HG03457 (cell line): ENCODE measurements around the gene PTPN11.
"Not testable (repeated sequence)": the region's sequence is repeated elsewhere in the genome, so short reads cannot be mapped to it uniquely, and the experiment has no call there.

Experiments used
- ATAC-seq: cut with Tn5 transposase; IDR thresholded peaks from one replicate; pipeline ENCODE4 v1.9.1; 2021; ENCODE audit warnings: moderate number of reproducible peaks; ENCODE audit not compliant: unreplicated experiment

The PTPN11 gene

DNA sequence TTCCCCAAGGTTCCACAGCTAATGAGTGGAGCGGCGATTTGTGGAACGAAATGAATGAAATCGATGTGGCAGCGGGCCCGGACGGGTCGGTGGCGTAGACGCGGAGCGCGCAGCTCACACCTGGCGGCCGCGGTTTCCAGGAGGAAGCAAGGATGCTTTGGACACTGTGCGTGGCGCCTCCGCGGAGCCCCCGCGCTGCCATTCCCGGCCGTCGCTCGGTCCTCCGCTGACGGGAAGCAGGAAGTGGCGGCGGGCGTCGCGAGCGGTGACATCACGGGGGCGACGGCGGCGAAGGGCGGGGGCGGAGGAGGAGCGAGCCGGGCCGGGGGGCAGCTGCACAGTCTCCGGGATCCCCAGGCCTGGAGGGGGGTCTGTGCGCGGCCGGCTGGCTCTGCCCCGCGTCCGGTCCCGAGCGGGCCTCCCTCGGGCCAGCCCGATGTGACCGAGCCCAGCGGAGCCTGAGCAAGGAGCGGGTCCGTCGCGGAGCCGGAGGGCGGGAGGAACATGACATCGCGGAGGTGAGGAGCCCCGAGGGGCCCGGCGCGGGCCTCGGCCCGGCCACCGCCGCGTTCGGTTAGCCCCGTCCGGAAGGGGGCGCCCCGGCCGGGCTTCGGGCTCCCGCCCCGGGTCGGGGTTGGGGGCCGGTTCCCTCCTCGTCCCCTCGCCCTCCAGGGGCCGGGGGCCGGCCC lies at the start of gene PTPN11:
Gene PTPN11, plus strand, starts transcription at position 340 of the 689 bp plus-strand sequence. Its CDS starts 165 bp downstream, at position 505.
- ATAC-seq: peak; percentile 53

DNA sequence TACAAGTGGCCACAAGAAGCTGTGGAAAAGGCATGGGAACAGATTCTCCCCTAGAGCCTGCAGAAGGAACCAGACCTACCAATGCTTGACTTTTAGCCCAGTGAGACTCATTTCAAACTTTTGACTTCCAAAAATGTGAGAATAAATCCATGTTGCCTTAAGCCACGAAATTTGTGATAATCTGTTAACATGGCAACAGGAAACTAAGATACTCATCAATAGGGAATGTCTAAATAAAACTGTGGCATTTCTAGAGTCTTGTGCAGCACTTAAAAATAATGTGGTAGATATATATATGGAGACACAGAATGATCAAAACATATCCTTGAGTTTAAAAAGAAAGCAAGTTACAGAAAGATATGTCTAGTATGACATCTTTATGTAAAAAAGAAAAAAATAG lies 48.5 kb upstream of the PTPN11 start:
- no peak for ATAC-seq

DNA sequence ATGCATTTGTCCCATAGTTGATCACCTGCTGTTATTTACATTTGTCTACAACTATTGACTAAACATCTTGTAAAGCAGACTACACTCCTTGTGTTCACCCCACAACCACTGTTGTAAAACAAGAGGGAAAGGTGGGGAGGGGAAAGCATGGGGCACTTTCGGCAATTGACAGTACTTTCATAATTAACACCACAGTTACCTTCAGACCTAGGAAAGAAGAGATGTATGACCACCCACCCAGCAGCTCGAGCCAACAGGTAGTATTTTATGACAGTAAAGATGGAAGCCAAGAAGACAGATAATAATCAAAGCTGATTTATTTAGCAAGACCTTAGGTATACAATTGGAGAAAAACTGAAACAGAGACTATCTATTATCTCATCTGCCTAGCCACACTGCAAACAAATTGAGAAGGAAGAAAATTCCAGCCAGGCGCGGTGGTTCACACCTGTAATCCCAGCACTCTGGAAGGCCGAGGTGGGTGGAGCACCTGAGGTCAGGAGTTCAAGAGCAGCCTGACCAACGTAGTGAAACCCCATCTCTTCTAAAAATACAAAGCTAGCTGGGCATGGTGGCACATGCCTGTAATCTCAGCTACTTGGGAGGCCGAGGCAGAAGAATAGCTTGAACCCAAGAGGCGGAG lies 47.8 kb upstream of the PTPN11 start:
- ATAC-seq: no peak

DNA sequence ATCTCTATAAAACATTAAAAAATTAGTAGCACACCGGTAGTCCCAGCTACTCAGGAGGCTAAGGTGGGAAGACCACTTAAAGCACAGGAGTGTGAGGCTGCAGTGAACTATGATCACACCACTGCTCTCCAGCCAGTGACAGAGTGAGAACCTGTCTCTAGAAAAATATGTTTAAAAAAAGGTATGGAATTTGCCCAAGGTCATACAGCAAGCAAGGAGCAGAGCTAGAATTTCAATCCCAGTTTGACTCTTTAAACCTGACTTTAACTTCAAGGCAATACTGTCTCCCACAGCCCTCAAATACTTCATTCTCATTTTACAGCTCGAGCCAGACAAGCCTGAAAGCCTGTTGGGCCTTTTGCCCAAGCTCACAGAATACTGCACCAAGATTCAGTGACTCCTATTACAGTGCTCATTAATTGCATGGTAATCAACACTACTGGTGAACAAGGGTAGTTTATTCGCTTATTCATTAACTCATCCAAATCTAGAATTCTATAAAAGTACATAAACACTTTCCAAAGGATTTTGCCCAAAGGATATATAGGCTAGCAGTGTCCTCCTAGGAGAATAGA lies 44.5 kb upstream of the PTPN11 start:
- ATAC-seq: no peak

DNA sequence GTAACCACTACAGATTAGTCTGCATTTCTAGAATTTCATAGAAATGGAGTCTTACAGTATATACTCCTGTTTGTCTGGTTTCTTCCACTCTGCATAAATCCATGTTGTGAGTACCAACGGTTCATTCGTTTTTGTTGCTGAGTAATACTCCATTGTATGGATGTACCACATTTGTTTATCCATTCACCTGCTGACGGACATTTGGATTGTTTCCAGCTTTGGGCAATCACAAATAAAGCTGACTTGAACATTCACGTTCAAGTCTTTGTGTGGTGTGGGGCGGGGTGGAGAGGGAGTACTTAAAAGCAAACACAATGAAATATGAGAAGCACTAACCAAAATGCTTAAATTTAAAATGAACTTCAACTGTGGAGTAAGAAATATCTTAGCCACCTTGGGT lies 43.6 kb upstream of the PTPN11 start:
- no peak for ATAC-seq

DNA sequence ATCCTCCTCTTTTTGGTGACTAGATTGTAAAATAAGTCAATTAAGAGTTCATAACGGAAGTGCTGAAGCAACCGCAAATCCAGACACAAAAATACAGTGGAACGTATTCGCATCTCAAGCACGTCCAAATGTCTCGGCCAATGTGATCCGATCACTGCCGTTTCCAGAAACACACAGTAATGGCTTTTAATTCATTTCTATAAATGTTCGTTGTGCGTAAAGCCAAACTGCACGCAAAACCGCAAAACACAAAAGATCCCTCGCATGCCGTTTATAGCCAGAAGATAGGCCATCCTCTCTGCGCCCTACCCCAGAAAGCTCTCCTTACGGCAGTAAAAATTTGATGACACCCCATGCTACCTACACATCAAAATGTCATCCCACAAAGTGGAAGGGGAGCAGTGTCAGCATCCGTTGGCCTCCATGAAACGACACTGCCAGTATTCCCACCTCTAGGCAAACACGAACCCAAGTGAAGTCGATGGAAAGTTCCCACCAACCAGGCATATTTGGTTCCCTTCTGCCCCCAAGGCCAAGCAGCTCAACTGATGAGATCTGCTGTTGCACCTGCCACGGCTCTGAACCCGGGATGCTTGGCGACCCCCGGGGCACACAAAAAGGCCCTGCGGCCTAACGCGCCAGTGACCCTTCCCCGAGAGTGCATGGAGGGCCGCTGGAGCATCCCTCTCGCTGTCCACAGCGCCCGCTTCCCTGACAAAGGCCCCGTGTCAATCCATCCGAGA lies 37.9 kb upstream of the PTPN11 start:
- ATAC-seq: no peak

DNA sequence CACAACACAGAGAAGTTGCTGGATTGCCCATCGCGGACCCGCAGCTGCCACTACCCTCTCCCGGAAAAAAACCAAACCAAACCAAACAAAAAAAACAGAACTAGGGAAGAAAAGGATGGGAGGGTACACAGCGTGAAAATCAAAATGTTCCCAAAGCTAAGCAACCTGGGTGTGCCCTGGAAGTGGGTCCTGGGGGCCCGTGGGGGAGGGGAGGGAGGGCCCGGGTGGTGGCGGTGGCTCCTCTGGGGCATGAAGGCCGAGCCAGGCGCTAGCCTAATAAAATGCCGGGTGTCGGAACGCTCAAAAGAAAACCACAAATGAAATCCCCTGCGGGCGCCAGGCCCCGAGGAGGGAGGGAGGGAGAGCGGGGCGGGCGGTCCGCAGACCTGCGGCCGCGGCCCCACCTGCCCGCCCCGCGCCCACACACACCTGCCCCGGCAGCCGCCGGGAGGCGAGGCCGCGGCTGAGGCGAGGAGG lies 37.3 kb upstream of the PTPN11 start:
- ATAC-seq: peak; percentile 33

DNA sequence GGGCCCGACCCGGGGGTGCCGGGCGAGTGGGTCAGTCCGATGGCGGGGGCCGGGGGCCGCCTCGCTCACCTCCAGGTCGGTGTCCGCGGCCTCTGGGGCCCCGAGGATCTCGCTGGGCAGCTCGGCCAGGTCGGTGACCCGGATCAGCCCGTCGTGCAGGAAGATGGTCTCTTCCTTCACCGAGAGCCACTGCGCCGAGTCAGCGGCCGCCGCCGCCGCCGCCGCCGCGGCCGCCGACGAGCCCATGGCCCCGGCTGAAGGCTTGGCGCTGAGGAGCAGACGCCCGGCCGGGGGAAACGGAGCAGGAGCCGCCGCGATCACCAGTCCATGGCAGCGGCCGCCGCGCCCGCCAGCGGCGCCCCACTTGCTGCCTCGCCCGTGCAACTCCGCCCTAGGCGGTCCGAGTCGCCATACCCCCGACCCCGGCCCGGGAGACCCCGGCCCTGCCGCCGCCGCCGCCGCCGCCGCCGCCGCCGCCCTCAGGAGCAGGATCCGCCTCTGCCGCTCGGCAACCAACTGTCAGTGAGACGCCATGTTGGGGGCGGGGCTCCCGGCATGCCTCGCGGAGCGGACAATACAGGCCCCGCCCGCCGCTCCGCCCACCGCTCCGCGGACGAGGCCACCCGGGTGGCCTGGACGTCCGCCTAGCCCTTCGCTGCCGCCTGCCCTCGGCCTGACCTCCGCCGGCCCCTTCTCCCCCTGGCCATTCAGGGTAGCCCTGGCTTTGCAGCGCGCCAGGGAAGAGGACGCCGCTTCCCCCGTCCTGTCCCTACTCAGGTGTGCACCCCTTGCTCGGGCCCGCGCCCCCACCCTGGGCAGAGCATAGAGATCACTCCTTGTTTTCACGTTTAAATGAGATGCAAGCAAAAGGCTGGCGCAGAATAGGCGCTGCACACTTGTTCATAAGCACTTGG lies 36.6 kb upstream of the PTPN11 start, which contains the start of gene HECTD4:
Gene HECTD4, minus strand, starts transcription at position 549 of the 914 bp plus-strand sequence. Its CDS starts 303 bp downstream, at position 246.
- peak; percentile 76 for ATAC-seq

DNA sequence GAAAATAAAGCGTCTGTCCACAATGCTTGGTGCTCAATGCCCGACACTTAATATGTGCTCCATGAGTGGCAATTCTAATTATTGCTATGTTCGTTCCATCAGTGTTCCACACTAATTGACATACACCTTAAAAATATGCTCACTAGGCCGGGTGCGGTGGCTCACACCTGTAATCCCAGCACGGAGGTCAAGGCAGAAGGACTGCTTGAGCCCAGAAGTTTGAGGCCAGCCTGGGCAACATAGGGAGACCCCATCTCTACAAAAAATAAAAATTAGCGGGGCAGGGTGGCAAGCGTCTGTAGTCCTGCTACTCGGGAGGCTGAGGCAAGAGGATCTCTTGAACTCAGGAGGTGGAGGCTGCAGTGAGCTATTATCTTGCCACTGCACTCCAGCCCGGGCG lies 35.9 kb upstream of the PTPN11 start:
- no peak for ATAC-seq

DNA sequence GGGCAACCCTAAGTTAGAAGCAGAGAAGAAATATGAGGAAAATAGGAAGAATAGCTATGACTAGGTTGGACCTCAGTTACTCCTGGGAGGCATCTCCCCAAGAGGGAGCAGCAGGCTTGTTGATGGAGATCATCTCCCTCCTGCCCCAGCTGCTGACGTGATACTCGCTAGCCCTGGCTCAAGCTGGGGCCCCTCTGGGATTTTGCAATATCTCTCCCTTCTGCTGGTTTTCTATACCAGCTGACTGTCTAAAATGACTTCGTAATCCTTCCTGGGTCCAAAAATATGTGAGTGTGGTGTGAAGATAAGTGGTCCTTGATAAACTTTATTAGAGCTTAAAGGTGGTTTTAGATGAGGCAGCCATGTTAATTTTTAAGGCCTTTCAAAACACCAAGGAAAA lies 32.0 kb upstream of the PTPN11 start:
- ATAC-seq: no peak

DNA sequence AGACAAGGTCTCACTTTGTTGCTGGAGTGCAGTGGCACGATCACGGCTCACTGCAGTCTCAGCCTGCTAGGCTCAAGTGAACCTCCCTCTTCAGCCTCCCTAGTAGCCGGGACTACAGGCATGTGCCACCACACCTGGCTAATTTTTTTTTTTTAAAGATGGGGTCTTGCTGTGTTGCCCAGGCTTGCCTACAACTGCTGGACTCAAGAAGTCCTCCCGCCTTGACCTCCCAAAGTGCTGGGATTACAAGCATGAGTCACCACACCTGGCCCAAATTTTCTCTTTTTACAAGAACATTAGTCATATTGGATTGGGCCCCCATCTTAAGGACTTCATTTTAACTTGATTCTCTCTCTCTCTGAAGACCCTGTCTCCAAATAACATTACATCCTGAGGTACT lies 29.5 kb upstream of the PTPN11 start:
- no peak for ATAC-seq

DNA sequence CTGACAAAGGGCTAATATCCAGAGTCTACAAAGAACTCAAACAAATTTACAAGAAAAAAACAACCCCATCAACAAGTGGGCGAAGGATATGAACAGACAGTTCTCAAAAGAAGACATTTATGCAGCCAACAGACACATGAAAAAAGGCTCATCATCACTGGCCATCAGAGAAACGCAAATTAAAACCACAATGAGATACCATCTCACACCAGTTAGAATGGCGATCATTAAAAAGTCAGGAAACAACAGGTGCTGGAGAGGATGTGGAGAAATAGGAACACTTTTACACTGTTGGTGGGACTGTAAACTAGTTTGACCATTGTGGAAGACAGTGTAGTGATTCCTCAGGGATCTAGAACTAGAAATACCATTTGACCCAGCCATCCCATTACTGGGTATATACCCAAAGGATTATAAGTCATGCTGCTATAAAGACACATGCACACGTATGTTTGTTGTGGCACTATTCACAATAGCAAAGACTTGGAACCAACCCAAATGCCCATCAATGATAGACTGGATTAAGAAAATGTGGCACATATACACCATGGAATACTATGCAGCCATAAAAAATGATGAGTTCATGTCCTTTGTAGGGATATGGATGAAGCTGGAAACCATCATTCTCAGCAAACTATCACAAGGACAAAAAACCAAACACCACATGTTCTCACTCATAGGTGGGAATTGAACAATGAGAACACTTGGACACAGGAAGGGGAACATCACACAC lies 28.7 kb upstream of the PTPN11 start:
- ATAC-seq: not testable (repeated sequence)

DNA sequence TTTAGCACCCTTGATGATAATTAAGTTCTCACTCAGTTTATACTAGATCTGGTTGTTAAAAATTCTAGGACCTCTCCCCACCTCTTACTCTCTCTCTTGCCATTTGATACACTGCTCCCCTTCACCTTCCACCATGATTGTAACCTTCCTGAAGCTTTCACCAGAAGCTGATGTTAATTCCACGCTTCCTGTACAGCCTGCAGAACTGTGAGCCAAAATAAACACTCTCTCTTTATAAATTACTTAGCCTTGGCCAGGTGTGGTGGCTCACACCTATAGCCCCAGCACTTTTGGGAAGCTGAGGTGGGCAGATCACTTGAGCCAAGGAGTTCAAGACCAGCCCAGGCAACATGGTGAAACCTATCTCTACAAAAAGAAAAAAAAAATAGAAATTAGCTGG lies 25.4 kb upstream of the PTPN11 start:
- no peak for ATAC-seq

DNA sequence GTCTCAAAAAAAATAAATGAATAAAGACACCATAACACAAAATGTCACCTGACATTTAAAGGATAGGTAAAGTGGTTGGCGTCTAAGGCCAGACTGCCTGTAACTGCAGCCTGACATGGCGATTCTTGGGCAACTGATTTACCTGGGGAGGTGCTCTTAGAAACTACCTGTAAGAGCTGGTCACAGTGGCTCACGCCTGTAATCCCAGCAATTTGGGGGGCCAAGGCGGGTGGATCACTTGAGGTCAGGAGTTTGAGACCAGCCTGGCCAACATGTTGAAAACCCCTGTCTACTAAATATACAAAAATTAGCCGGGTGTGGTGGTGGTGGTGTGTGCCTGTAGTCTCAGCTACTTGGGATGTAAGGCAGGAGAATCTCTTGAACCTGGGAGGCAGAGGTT lies 17.7 kb upstream of the PTPN11 start:
- ATAC-seq: no peak

DNA sequence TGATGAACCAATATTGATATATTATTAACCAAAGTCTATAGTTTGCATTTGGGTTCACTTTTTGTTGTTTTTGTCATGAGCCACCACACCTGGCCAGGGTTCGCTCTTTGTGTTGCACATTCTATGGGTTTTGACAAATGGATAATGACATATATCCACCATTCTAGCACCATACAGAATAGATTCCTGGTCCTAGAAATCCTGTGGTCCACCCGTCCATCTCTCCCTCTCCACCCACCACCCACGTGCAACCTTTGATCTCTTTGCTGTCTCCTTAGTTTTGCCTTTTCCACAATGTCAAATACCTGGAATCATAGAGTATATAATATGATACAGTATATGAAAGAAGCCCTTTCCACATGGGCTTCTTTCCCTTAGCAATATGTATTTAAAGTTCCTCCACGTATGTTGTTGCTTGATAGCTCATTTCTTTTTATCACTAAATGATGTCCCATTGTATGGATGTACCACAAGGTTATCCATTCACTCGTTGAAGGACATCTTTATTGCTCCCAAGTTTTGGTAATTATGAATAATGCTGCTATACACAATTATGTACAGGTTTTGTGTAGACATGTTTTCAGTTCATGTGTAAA lies 16.7 kb upstream of the PTPN11 start:
- ATAC-seq: no peak

DNA sequence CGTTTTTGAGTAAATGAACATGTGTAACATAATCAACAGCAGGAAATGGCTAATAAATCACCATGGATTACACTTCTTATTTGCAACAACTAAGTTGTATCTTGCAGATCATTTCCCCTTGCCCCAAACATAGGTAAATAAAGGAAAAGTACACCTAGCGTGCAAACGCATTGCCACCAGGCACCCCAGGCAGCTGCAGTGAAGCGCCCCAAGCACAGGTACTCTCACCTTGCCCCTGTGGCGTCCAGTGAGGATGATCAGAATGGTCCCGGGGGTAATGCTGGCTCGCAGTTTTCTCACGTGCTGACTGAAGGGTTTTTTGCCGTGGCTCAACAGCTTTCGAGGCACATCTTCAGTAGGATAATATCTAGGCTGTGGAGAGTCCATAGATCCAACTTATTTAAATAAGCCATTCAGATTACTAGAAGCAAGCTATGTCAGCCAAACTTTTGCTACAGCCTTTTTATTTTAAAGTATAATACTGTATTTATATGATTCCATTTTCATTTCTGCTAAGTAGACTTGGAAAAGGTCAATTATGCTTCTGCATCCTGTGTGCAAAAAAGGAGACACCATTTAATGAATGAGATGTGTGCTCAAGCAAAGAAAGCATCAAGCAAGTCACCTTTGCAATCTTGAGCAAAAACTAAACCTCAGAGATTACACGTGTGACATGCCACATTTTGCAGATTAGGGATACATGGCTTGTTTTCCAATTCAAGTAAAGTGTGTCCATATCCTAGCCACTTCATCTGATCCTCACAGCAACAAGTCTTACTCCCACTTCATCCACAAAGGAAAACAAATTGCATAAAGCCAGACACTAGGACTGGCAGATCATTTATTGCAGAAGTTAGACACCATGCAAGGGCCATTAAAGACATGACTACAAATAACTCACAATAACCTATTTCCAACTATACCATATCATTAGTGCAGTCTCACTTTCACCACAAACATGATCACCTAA lies 11.9 kb upstream of the PTPN11 start:
- no peak for ATAC-seq

DNA sequence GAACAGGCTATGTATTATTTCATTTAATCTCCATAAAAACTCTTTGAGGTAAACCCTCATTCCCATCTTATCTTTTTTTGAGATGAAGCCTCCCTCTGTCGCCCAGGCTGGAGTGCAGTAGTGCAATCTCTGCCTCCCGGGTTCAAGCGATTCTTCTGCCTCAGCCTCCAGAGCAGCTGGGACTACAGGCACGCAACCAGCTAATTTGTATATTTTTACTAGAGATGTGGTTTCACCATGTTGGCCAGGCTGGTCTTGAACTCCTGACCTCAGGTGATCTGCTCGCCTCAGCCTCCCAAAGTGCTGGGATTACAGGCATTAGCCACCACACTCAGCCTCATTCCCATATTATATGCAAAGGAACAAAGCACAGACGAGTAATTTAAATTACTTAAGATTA lies 11.1 kb upstream of the PTPN11 start:
- not testable (repeated sequence) for ATAC-seq

DNA sequence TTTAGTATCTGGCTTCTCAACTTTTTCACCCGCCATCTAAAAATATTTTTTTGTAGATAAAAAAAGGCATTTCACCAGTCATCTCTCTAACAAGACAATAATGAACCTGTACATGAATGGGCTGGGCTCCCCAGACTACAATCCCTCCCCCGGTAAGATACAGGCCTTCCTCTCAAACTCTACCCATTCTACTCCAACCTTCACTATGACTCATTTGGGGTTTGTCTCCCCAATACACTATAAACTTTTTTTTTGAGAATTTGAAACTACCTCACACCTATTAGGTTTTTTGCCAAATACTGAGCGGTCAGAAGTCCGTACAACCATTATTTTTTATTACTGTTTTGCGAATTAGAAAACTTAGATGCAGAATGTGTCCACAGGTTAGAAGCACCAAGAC lies 10.1 kb upstream of the PTPN11 start:
- ATAC-seq: no peak
